GM19324 (cell line): ENCODE measurements around the gene GPM6B.
"Not testable (repeated sequence)": the region's sequence is repeated elsewhere in the genome, so short reads cannot be mapped to it uniquely, and the experiment has no call there.

Source experiments
- ATAC-seq: cut with Tn5 transposase; IDR thresholded peaks from one replicate; pipeline ENCODE4 v1.9.1; 2021; ENCODE audit warnings: mild to moderate bottlenecking, moderate library complexity; ENCODE audit not compliant: unreplicated experiment, low FRiP score

Gene GPM6B

DNA sequence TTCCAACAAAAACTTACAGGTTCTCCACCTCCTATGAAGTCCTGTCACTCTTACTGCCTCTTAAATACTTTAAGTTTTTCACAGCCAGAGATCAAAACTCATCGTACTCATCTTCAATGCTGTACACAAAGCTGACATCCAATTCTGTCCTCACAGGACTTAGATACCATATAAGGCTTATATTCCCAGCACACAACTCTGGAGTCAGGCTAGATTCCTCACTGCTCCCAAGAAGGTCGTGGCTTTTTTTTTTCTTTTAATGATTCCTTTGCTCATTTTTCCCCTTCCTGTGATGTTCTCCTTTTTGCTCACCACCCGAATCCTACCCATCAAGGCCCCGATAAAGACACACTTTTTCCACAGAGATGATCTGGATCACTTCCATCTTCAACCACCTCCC lies 83.4 kb downstream of the GPM6B start:
- no peak for ATAC-seq

DNA sequence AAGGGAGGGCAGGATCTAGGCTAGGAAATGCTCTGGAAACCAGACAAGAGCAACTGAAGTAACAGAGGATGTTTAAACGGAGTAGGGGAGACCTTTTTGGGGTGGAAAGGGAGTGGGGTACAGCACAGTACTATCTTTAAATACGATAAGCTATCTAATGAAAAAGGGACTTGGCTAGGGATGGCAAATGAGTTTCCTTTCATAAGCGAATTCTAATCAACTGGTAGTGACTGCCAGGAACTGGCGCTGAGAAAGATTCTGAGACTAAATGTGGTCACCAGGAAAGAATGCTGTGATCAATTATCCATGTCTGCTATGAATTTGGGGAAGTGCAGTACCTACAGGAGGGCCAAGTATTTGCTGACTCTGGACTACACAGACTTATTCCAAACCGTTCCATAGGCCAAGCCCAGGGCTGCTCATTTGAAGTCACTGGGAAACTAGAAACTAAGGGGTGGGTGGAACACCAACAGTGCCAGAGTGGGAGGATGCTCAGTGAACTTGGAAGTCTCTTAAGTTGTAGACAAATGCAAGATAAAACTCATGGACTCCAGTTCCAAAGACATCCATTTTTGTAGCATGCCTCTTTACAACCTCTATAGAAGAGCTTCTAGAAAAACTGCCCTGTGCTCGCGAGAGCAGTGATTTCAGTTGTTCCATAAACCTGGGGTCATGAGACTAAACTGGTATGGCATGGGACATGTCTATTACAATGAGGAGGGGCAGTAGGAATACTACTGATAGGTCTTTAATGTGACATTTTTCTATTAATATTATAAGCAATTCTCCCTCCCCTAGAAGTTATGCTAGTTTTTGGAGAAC lies 84.4 kb downstream of the GPM6B start:
- no peak for ATAC-seq

DNA sequence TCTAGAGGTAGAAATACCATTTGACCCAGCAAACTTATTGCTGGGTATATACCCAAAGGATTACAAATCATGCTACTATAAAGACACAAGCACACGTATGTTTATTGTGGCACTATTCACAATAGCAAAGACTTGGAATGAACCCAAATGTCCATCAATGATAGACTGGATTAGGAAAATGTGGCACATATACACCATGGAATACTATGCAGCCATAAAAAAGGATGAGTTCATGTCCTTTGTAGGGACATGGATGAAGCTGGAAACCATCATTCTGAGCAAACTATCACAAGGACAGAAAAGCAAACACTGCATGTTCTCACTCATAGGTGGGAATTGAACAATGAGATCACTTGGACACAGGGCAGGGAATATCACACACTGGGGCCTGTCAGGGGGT lies 86.4 kb downstream of the GPM6B start:
- ATAC-seq, result not testable (repeated sequence)

DNA sequence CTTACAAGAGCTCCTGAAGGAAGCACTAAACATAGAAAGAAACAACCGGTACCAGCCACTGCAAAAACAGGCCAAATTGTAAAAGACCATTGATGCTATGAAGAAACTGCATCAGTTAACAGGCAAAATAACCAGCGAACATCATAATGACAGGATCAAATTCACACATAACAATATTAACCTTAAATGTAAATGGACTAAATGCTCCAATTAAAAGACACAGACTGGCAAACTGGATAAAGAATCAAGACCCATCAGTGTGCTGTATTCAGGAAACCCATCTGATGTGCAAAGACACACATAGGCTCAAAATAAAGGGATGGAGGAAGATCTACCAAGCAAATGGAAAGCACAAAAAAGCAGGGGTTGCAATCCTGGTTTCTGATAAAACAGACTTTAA lies 90.3 kb downstream of the GPM6B start:
- ATAC-seq, result not testable (repeated sequence)

DNA sequence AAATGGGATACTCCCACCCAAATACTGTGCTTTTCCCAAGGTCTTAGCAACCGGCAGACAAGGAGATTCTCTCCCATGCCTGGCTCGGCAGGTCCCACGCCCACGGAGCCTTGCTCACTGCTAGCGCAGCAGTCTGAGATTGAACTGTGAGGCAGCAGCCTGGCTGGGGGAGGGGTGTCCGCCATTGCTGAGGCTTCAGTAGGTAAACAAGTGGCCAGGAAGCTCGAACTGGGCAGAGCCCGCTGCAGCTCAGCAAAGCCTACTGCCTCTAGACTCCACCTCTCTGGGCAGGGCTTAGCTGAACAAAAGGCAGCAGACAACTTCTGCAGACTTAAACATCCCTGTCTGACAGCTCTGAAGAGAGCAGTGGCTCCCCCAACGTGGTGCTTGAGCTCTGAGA lies 92.0 kb downstream of the GPM6B start:
- not testable (repeated sequence) for ATAC-seq

DNA sequence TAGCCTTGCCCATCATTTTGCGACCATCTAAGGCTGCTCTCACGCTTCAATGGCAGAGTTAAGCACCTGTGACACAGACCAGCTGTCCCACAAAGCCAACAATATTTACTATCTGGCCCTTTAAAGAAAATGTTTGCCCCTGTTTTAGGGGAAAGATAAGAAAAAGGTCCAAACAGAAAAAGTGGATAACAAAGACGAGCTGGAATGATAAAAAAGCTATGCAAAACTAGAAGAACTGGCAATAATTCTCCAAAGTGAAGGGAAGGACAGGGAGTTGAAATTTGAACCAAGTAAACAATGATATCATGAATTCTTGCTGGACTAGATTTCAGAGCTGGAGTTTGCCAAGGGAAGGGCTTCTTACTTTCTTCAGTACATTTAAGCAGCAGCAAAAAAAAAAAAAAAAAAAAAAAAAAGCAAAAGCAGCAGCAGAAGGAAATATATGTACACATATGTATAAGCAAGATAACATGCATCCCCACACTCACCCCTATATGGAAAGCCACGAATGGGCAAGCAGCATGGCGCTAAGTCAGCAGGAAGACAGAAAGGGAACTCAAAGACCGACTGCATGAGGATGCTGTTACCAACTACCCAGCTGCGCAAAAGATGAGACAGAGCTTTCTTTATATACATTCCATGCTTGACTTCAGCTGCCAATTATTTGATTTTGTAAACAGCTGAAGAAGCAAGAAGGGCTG lies 94.9 kb downstream of the GPM6B start:
- no peak for ATAC-seq

DNA sequence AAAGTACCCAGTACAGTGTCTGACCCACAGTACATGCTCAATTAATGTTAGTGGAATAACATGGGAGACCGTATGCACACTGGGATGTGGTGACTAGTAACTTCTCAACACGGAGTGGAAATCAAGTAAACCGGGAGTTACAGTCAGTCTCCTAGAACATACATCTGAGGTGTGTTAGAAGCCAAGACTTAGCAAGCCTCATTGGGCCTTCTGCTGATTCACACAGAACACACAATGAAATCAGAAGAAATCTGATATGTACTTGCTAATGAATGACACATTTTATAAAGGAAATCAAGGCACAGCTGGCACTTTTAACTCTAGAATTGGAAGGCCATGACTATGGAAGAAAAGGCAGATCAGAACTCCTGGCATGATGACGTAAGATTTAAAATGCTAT lies 95.5 kb downstream of the GPM6B start:
- no peak for ATAC-seq
